HG02642 (cell line): ENCODE results near the gene EIF5B.
"Not testable (repeated sequence)": the region's sequence is repeated elsewhere in the genome, so short reads cannot be mapped to it uniquely, and the experiment has no call there.

Experiments
- ATAC-seq: cut with Tn5 transposase; IDR thresholded peaks from one replicate; pipeline ENCODE4 v1.9.1; 2021; ENCODE audit warnings: mild to moderate bottlenecking; ENCODE audit not compliant: unreplicated experiment, poor library complexity

Gene EIF5B

GRCh38 chr2:99368854-99369253, 31.7 kb downstream of the EIF5B start:
- ATAC-seq, result not testable (repeated sequence)

- no peak for ATAC-seq
Observed at GRCh38 chr2:99373144-99373543, 36.0 kb downstream of the EIF5B start.

- no peak for ATAC-seq
Observed at GRCh38 chr2:99374747-99375146, 37.6 kb downstream of the EIF5B start.

- ATAC-seq, result no peak
Observed at GRCh38 chr2:99376254-99376864, 39.2 kb downstream of the EIF5B start.

GRCh38 chr2:99377879-99378278, 40.7 kb downstream of the EIF5B start:
- no peak for ATAC-seq

GRCh38 chr2:99380376-99381010, 43.3 kb downstream of the EIF5B start:
- peak; percentile 73 for ATAC-seq

- no peak for ATAC-seq
Observed at GRCh38 chr2:99382143-99382542, 45.0 kb downstream of the EIF5B start.

- ATAC-seq, result no peak
Observed at GRCh38 chr2:99386011-99386410, 48.8 kb downstream of the EIF5B start.

GRCh38 chr2:99388892-99389291, 51.7 kb downstream of the EIF5B start:
- ATAC-seq, result no peak

GRCh38 chr2:99389371-99389770, 52.2 kb downstream of the EIF5B start:
- ATAC-seq, result no peak

GRCh38 chr2:99389946-99390345, 52.8 kb downstream of the EIF5B start:
- ATAC-seq, result no peak

GRCh38 chr2:99395589-99396130, 58.5 kb downstream of the EIF5B start:
- no peak for ATAC-seq

- no peak for ATAC-seq
Observed at GRCh38 chr2:99397266-99397920, 60.2 kb downstream of the EIF5B start.

GRCh38 chr2:99398303-99398702, 61.1 kb downstream of the EIF5B start:
- no peak for ATAC-seq

- no peak for ATAC-seq
Observed at GRCh38 chr2:99399063-99399462, 61.9 kb downstream of the EIF5B start.

GRCh38 chr2:99399795-99400194, 62.6 kb downstream of the EIF5B start:
- ATAC-seq, result no peak

GRCh38 chr2:99401841-99402240, 64.7 kb downstream of the EIF5B start:
- ATAC-seq, result no peak

- no peak for ATAC-seq
Observed at GRCh38 chr2:99403084-99403483, 65.9 kb downstream of the EIF5B start.

GRCh38 chr2:99403524-99403923, 66.3 kb downstream of the EIF5B start:
- ATAC-seq, result no peak

- ATAC-seq, result no peak
Observed at GRCh38 chr2:99404039-99404796, 67.0 kb downstream of the EIF5B start.
